ENCODE results near the gene JARID2.

JARID2 gene

DNA sequence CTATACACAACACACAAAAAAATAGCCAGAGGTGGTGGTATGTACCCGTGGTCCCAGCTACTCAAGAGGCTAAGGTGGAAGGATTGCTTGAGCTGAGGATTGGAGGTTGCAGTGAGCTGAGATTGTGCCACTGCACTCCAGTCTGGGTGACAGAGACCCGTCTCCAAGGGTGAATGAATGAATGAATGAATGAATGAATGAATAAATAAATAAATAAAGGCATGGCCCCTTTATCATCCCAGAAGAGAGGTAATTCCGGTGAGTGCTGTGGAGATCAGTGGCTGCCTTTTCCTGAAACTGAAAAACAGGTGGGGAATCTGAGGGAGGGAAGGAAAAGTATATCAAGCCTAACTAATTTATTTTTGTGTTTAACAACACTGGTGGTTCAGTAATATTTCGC lies 90.0 kb downstream of the JARID2 start:
- no peak for DNase-seq (ENCODE audit: low read depth)

DNA sequence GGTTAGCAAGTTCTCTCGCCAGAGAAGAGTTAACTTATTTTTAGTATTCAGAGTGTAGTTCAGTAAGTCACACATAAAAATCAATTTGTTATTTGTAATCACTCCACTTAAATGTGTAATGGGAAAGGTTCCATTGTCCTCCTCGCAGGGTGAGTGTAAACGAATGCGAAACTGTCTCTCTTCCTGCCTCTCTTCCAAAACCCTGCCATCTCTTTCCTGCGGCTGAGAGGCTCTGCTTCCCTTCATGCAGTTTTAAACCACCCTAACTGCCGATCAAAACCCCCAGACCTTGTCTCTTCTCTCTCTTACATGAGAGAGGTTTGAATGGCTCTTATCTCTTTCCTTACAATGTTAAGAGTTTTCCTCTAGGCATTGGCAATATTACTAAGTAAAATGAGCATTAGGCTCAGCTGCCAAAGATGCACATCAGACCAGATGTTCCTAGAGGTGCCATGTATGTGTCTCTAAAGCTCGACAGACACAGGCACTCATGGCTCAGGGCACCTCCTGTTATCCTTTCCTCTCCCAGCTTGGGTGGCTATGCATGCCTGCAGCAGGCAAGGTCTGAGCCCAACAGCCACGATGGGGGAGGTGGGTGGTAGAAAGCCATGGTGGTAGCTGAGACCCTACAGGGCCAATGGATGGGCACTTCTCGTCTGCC lies 91.2 kb downstream of the JARID2 start:
- DNase-seq (ENCODE audit: low read depth): no peak

DNA sequence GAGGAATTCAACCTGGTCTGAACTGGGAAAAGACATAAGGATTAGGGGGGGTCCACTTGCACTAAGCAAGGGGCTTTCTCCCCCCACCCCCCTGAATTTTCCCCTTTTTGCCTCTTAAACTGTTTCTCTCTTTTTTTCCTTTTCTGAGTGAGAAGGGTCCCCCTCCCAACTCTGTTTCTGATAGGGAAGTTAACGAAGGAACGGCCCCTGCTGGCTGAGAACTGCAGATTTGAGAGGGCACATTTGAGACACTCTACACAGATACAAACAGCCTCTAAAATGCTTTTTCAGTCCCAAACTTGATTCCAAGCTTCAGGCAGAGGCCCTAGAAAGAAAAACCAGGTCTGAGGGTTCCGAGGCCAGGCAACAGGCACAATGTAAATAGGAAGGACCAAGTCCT lies 91.7 kb downstream of the JARID2 start:
- DNase-seq (ENCODE audit: low read depth): no peak

DNA sequence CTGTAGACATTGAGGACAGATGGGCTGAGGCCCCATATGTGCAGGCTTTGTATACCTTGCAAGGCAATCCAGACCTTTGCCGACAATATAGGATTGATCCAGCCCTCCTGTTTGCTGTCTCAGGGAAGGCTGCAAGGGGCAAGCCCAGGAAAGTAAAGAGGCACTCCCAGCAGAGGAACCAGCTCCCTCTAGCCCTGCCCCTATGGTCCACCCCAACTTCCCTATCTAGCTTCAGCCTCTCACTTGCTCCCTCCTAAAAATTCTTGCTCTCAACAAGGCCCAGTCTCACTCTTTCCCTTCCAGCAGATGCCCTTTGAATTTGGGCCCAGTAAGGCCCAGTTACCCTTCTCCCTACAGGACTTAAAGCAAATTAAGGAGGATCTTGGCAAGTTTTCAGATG lies 92.6 kb downstream of the JARID2 start:
- no peak for DNase-seq (ENCODE audit: low read depth)

DNA sequence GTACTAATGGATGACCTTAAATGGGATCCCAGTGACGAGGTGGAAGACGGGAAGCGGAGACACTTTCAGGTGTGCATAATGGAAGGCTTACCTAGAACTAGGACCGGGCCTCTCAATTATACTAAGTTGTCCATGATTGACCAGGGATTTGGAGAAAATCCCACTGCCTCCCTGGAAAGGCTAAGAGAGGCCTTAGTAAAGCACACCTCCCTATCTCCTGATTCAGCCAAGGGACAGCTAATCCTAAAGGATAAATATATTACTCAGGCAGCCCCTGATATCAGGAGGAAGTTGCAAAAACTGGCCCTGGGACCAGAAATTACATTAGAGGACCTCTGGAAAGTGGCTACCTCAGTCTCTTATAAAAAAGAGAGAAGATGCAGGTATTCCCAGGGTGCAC lies 93.2 kb downstream of the JARID2 start:
- DNase-seq (ENCODE audit: low read depth): no peak

DNA sequence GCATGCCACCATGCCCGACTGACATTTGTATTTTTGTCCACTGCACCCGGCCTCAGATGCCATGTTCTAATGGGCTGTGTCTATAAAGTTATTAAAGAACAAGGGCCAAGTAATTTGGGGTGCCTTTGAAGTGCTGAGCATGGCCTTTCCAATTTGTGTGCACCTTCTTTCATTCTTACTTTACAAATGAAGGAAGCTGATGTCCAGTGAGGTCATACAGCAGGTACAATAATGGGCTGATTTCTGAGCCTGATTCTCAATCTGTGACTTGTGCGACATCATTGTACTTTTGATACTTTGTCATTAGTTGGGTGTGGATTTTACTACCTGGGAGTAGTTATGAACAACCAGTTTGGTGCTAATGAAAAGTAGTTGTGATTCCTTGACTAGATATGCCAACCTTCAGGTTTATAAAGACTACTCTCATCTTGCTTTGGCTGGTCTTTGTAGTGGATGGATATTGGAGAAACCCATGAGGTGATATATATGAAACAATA lies 94.3 kb downstream of the JARID2 start:
- DNase-seq (ENCODE audit: low read depth): no peak

DNA sequence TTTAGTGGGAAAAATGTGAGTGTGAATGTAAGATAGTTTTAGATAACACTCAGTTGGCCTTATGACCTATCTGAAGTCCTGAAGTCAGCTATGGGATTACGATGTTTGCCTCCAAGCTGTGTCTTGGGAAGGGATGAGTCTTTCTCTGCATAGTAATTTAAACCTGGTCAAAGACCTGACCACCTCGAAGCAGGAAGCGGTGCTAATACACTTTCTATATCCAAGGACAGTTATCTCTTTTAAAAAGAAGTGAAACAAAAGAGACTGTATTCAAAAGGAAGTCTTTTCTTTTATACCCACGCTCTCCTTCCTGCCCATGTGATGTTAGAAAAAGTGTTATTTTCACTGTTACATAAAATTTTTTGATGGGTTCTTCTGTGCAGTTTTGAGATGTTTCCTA lies 94.9 kb downstream of the JARID2 start:
- DNase-seq (ENCODE audit: low read depth): no peak

DNA sequence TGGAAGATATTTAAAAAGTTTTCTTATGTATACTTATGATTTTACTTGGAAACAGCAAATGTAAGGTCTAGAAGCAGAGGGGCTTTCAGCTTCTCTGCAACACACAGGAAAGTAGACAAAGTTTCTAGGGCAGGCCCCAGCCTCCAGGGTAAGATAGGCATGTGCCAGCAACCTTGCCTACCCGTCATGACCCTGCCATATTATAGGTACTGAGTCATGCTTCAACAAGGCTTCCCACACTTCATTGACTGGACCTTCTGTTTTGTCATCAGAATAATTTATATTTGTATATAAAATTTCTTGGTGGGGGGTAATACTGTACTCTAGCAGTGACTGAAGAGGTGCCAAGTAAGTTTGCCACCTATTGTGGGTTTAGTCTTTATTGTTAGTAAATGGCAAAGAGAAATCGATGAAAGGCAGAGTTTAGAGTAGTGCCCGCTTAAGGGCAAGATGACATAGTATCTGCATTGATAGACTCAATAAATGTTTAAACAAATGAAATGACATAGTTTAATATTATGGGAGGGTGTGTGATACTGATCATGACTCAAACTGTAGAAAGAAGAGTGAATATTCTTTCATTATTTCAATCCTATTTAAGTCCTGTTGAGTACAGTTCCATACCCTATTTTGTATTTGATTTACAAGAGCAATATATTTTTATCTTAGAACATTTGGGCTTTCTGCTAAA lies 95.6 kb downstream of the JARID2 start:
- DNase-seq (ENCODE audit: low read depth): no peak

DNA sequence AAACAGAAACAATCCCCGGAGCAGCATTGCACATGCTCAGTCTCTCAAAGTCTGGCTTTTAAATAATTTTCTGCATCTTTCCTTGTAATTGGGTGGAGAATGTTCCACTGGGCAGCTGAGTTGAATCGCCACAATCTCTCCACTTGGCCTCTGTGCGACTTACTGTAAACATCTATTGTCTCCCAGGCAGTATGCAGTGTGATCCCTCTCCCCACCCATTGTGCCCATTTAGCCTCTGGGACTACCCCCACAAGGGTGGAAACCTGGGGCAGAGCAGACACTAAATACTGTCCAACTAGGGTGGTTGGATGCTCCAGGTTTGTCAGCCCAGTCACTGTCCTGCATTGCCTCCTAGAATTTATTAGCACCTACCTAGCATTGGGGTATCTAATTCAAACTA lies 96.2 kb downstream of the JARID2 start:
- no peak for DNase-seq (ENCODE audit: low read depth)

DNA sequence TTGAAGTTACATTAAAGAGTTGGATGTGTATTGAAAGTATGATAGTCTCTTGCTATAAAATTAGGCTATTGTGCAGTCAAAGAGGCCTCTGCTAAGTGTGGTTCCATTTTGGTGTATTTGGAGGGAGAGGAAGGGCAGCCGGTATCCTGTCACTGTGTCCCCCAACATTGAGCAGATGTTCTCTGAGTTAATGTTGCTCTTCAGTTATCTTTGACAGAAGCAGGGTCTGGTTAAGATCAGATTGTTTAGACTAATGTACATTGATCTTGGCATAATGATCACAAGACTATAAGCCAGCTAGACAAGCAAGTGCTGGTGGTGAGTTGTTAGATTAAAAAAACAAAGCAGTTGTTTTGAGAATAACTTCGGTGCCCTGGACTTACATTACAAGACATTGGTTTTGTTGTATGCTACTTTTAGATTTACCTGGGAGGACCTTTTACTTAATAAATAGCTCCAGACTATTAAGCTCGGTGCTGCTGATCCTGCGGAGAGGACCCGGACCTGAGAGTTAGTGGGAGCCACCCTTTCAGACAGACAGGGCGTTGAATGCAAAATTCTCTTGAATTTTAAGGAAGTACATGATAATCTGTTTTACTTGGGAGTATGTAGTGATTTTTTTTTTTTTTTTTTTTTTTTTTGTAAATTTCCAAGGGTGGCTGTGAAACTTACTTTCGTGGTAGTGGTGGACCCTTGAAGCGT lies 97.8 kb downstream of the JARID2 start:
- DNase-seq (ENCODE audit: low read depth): no peak

DNA sequence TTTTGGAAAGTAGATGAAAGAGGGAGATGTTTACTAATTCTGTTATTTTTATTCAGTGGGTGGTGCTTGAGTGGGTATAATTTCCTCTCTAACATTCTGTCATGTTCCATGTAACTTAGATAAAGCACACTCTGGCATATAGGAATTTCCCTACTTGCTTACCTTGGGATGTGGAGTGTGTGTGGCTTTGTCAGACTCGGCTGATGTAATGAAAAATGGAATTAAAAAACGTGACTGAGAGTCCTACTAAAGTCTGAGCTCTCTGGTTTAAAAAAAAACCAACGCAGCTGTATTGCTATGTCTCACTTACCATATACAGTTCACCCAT lies 98.3 kb downstream of the JARID2 start:
- no peak for DNase-seq (ENCODE audit: low read depth)

DNA sequence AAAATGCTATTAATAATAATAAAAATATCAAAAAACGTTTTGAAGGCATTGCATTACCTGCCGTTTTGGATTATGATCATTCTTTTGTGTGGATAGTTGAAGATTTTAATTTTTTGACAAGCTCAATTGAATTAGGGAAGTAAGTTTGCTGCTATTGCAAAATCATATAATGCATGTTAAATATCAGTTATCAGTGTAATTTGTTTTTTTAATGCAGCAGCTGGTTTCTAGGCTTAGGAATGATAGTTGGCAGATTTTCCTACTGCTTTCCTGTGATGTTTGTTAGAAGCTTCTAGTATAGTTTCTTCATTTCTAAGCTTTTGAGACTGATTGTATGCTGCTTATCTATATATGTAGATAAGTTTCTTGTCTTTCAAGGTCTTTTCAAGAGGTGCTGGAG lies 99.0 kb downstream of the JARID2 start:
- DNase-seq (ENCODE audit: low read depth): no peak

DNA sequence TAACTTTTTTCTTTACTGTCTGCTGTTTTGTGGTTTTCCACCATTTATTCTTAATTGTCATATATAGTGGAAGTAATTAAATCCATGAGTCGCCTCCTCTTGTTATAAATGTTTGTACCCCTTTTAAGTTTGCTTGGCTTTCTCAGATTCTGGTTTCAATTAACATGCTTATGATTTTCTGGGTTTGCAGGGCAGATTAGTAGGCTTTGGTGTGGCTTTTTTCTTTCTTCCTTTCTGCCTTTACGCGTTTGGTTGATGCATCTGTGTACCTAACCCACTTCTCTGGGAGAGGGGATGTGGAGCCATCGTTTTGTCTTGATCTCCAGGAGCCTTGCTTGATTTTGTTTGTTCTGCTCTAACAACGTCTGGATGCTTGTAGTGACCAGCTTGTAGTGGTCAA lies 100.4 kb downstream of the JARID2 start:
- DNase-seq (ENCODE audit: low read depth): no peak

DNA sequence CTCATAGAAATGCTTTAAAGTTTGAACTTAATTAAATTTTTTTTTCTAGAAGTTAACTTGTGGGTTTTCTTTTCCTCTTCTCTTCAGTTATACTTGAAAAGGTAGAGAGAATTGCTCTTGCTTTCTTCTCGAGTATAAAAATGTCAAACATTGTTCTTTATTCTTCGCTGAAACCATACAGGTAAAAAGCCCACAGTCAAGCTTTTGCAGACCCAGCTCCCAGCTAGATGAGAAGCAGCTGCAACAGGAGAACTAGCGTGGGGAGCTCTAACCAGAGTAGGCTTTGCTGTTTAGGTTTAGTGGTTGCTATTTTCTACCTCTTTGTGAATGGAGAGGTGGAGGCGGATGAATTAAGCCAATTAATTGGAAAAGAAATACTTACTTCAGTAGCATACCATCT lies 102.7 kb downstream of the JARID2 start:
- no peak for DNase-seq (ENCODE audit: low read depth)

DNA sequence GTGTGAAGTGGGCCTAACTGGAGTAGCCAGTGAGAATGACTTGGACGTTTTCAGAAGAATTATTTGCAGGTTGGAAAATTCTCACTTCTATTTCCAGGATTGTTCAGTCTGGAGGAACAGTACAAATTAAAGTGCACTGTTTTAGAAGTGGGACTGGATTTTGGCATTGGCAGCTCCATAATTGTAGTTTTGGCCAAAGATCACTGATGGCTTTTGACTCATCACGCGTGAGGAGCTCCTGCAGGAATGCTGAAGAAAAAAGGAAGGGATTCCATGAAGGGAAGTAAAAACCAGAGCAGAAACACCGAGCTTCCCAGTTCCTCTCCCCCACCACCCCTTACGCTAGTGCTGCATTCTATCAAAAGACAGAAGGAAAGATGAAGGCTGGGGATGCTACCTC lies 103.5 kb downstream of the JARID2 start:
- DNase-seq (ENCODE audit: low read depth): no peak

DNA sequence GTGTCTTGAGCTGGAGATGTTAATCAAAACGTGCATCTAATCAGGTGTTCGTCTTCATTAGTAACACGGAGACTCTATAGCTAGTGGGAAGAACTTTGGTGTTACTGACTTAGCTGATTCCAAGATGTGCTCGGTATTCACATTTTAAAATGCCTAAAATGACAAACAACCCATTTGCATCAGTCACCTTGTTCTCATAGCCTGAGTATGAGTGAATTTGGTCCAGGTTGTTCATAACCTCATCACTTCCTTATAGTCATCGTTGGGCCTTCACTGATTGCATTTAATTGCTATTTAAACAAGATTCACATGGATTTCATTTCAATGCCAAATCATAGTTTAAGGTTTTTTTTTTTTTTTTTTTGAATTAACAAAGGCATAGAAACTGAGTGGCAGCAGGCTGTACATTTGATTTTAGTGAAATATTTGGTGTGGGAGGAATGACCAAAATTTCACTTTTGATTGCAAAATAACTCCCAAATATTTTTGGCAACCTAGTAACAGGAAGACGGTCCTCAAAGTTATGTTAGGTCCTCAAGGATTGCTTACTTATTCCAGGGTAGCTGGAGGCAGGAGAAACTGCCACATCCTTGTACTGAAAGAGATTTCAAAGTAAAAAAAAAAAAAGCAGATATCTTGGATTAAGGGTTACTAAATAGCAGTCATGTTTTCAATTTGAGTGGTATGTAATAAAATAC lies 104.7 kb downstream of the JARID2 start:
- DNase-seq (ENCODE audit: low read depth): no peak

DNA sequence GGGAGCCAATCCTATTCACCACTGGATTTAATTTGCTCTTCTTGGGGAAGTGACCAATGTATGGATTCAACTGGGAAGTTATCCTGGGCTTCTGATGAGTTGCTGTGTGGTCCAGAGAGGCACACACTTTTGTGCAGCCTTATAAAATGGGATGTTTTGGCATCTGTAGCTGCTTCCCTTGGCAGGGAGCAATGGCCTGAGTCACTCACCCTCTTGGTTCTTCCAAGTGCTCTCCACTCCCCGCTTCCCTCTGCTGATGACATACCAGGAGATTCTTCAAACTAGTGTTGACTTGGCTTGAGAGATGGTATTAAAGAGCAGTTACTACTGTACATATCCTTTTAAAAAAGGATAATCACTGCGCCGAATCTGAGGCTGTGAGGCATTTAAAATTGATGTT lies 105.8 kb downstream of the JARID2 start:
- no peak for DNase-seq (ENCODE audit: low read depth)

DNA sequence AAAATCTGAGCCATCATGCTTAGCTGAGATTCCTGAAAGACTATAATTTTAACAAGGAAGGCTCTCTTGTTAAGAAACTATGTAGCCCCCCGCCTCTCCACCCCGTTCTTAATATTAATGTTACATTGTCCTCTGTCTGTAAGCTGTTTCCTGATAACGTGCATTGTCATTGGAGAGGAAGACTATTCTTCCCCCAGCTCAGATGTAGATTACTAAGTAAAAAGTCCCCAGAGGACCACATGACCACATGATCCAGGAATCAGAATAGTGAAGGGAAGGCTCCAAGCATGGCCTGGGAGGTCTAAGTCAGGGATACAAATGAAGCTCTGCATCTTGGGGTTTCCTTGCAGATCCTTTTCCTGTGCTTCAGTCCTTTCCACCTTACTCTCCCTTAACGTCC lies 106.4 kb downstream of the JARID2 start:
- DNase-seq (ENCODE audit: low read depth): no peak

DNA sequence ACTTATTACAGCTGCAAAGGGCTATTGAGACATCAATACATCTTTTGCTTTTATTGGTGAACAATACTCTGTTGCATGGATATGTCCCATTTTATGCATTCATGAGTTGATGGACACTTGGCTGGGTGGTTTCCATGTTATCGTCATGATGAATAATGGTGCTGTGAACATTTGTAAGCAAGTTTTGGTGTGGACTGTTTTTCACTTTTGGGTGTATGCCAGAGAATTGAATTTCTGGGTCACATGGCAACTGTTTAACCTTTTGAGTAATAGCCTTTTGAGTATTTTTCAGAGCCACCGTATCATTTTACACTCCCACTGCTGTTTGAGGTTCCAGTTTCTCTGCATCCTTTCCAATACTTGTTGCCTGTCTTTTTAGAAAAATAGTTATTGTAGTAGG lies 107.0 kb downstream of the JARID2 start:
- no peak for DNase-seq (ENCODE audit: low read depth)

DNA sequence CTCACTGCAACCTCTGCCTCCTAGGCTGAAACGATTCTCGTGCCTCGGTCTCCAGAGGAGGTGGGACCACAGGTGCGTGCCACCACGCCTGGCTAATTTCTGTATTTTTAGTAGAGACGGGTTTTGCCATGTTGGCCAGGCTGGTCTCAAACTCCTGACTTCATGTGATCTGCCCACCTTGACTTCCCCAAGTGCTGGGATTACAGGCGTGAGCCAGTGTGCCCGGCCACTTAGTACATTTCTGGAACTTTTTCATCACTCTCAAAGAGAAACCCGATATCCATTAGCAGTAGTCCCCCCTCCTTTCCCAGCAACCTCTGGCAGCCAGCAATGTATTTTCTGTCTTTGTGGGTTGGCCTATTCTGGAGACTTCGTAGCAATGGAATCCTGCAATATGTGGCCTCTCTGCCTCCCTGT lies 109.8 kb downstream of the JARID2 start:
- no peak for DNase-seq (ENCODE audit: low read depth)

DNA sequence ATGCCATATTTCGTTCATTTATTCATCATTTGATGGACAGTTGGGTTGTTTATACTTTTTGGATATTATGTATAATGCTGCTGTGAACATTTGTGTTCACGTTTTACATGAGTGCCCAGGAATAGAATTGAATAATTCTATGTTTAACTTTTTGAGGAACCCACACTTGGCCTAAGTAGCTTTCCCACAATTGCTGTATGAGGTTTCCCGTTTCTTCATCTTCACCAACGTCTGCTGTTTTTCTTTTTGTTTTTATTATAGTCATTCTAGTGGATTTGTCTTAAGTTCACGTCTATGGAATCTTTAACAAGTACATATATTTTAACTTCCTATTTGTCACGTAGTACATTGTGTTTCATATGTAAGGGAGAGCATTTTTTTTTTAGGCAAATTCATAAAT lies 110.3 kb downstream of the JARID2 start:
- DNase-seq (ENCODE audit: low read depth): no peak

DNA sequence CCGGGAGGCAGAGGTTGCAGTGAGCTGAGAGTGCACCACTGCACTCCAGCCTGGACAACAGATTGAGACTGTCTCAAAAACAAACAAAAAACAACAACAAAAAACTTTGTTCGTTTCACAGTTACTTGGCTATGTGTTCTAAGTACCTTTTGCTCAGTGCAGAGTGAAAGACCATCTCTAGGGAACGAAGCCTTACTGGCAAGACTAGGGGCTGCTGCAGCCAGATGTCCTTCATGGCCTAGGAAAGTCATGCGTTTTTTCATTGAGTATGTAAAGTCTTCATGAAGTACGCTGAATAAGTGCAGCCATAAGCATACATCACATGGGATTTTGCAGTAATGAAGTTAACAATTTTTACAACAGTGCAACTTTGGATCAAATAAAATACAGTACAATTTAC lies 111.1 kb downstream of the JARID2 start:
- DNase-seq (ENCODE audit: low read depth): no peak

DNA sequence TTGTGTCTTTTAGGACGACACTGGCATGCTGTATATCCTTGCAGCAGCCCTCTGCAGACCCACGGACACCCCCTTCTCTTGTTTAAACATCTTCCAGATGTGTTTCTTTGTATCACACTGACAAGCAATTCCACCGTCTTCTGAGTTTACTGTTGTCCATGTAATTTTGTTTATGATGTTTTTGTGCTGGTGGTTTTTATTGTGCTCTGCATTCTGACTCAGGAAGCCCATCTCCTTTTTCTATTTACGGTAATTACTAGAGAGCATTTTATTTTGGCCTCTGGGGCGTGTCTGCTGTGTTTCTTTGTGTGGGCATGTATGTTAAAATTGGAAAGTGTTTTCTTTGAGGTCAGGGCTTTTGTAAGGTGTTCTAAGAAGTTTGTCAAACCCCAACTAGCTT lies 111.9 kb downstream of the JARID2 start:
- no peak for DNase-seq (ENCODE audit: low read depth)
